Retina (tissue), 1 donor: ENCODE data around the gene TMEM35B.
"Not testable (repeated sequence)": the region's sequence is repeated elsewhere in the genome, so short reads cannot be mapped to it uniquely, and the experiment has no call there.

ENCODE experiments used
- DNase-seq: peaks from one replicate; pipeline ENCODE4 v3.0.0-alpha.2; 2016

TMEM35B gene

DNA sequence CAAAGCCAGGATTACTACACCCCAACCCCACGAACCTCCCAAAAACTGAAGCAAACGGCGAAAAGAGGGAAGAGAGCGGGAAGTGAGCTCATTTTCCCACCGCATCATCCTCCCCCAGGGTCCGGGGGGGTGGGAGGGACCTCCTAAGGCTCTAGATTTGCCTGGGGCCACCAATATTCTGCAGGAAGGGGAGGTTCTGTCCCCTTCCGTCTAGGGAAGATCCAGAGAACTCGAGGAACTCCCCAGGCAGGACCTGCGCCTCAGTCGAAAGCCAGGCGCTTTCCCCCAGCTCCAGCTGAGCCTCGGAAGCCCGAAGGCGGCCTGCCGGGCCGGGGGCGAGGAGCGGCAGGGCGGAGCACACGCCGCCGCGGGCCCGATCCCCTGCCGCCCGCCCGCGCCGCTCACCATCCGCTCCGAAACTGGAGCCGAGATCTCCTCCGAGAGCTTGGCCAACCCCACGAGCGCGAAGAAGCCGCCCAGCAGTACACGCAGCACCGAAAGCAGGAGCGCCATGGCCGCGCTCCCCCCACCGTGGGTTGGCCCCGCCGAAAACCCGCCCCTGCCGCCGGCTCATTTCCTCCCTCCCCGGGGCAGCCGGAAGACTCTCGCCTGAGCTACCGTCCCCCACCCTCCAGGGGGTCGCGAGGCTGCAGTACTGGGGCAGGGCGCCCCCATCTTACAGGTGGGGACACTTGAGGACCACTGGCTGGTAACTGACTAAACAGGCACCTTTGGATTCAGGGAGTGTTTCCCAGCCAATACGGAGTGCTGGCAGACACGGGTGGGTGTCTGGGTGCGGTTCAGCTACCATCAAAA, at the start of gene TMEM35B:
Gene TMEM35B (minus strand): TSS at position 555 of the 816 bp plus-strand sequence. CDS start 42 bp downstream, at position 513.
- DNase-seq, result peak; percentile 67

DNA sequence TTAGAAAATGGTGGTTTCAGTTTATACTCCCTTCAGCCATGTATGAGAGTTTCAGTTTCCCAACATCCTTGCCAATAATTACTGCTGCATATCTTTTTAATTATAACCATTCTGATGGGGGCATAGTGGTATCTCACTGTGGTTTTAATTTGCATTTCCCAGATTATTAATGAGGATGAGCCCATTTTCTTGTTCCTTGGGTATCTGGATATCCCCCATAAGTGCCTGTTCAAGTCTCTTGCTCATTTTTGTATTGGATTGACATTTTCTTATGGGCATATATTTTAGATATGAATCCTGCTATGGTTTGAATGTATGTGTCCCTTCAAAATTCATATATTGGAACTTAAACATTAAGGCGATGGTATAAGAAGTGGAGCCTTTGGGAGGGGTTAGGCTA, 48.2 kb upstream of the TMEM35B start:
- DNase-seq, result no peak

DNA sequence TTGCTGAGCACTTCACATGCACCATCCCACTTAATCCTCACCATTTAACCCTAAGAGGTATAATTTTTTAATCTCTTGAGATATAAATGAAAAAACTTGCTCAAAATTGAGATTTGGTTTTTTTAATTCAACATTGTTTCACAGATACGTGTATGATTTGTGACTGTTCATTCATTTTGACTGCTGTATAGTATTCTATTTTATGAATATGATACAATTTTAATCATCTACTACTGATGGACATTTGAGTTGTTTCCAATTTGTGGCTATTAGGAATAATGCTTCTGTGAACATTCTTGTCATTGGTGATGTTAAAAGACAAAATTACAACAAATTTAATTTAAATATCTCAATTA, 47.2 kb upstream of the TMEM35B start:
- DNase-seq, result no peak

DNA sequence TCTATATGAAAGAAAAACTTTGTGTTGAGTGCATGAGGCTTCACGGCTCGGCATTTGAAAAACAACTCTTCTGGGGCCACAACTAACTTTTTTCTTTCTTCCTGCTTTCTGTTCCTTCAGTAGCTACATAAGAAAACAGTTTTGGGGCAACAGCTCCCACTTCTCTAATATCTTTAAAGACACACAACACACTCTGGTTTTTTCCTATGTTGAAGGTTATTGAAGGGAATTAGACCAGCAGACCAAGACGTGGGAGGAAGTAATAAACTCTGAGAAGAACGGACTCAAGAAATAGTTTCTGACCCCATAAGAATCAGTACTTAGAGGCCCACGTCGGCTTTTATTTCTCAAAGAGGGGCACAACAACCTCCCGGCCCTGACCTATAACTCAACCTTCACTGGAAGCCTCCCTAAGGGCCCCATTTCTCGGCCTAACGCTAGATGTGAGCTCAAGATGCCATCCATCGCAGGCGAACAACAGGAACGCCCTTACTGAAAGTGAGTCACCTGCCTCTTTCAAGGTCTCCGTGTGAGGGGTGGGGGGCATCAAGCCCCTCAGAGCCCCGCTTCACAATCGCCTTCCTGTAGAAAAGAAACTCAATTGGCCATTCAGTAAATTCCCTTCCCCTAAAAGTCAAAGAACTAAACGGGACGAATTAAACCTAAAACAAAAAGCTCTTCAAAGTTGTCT, 45.8 kb upstream of the TMEM35B start:
- no peak for DNase-seq

DNA sequence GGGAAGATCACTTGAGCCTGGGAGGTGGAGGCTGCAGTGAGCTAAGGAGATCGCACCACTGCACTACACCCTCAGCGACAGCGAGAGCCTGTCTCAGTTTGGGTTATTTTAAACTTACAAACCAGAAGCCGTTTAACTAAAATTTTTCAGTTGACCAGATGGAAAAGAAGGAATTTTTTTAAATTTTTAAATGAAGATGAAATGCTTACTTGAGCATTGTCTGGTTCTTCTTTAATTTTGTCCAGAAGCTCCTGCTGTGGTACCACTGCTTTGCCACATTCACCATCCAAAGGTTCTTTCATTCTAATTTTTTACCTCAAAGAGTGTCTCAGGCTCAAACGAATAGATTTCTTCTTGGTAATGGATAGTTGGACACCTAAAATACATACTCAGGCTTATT, 45.2 kb upstream of the TMEM35B start:
- DNase-seq, result no peak

DNA sequence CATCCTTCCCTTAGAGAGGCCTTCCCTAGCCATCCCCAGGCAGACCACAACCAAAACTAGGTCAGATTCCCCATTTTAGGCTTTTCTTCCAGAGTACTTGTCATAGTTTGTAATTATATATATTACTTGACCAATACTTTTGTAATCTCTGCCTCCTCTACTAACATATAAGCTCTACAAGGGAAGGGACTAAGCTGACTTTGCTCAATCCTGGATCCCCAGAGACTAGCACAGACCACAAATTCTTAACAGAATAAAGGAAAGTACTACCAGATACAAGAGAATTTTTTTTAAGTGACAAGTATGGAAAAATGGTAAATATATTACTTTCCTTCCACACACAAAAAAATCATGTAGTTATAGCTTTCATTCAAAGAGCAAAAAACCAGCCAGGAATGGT, 44.6 kb upstream of the TMEM35B start:
- no peak for DNase-seq

DNA sequence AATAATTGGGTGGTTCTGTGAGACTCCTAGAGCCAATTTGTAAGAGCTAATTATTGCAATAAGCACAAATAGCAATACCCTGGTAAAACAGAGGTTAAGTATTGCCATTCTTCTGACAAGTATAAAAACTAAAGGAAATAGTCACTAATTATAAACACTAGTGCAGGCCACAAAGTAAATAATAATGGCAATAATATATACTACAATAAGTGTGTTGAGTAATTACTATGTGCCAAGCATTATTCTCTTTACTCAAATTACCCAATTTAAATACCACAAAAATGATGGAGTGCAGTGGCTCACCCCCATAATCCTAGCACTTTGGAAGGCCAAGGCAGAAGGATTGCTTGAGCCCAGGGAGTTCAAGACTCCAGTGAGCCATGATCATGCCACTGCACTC, 31.3 kb upstream of the TMEM35B start:
- DNase-seq, result no peak

DNA sequence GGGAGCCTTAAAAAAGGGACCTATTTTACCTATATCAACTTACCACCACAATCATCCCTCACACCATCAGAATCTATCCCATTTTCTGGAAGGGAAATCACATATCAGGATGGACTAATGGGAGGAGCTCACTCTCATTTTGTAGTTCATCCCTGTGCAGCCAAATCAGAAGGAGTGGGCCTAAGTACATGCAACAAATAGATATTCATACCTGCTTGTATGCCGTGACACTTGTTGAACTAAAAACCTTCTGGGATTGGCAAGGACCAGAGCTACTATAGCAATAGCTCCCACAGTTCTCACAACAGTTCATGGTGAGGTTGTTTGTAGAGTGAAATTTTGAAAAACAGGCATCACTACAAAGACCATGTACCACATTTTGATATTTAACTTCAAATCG, 29.3 kb upstream of the TMEM35B start:
- no peak for DNase-seq

DNA sequence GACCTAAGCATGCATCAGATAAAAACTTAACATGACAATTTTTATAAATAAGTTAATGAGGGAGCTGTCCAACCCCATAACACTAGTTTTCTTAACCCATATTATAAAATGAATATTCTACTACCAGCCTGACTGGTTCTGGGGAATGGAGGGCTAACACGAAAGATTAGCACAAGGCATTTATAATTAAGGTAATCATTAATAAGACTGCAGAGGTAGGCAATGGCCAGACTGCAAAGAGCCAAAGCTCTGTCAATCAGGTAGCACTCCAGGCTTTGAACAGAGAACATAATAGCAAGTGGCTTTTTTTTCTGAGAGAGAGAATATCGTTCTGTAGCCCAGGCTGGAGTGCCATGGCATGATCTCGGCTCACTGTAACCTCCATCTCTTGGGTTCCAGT, 20.6 kb upstream of the TMEM35B start:
- no peak for DNase-seq

DNA sequence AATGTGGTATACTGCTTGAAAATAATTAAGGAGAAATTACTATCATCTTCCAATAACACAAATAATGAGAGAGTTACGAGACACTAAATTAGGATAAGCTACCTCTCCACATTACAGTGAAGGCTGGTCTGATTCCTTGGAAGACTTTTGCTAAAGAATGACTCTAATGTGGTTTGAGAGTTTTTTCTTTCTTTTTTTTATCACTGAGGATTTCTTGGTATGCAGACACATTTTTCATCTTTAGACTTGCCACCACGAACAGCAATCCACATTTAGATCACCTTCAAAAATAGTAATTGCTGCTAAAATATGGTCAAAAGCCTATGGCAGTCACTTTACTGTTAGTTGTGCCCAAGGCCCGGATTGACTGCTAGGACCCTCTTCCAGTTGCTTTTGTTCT, 16.6 kb upstream of the TMEM35B start:
- no peak for DNase-seq

DNA sequence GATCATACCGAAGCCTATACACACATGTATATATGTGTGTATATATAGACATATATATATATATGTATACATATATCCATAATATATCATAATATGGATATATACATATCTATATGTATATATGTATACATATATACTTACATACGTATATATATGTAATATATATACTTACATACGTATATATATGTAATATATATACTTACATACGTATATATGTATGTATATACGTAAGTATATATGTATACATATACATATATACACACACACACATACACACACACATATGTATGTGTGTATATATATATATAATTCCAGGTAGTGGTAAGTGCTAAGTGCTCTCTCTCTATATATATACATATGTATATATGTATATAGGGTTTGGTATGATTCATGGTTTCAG, 9.7 kb upstream of the TMEM35B start:
- DNase-seq, result no peak

DNA sequence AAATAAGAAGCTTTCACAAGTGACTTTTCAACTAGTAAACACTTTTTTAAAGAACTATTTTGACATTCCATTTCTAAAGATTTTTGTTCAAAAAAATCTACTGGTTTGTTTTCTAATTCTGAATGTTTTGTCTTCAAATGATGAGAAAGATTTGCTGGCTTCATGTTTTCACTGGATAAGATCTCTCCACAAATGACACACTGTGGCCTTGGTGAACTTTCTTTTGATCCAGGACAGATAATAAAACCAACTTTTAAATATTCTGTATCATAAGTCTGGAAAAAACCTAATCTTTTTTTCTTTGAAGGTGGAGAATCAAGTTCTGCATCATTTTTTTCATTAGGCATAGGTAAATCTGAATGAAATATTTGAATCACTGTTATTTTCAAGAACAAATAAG, 3.4 kb upstream of the TMEM35B start:
- no peak for DNase-seq

DNA sequence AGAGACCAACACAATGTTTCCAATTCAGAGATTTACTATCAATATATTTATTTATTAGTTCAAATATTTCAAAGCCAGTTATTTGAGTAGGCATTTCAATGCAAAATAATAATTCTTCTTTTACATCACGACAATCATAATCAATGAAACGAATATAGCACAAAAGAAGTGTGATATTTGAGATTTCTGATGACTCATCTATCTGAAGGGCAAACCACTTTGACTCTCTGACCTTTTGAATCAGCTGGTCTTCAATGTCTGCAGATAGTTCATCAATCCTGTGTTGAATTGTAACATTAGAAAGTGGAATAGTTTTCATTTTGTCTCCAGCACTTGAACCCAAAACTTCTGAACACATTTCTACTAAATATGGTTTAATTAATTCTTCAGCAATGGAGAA, 3.0 kb upstream of the TMEM35B start:
- no peak for DNase-seq

DNA sequence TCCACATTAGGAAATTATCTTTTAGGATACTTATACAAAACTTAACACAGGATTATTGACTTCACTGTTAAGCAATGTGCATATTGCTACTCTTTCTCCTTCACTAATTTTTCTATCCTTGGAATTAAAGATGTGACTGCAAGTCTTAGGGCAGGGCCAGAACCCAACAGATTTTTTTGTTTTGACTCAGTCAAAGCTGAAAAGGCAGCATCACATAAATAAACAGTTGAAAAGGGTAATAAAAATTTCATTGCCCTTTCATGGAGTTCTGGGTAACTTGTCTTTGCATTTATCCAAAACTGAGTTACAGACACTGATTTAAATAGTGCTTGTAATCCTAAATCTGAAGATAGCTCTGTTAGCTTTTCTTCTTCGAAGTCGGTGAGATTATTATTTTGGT, 1.9 kb upstream of the TMEM35B start:
- DNase-seq, result no peak

DNA sequence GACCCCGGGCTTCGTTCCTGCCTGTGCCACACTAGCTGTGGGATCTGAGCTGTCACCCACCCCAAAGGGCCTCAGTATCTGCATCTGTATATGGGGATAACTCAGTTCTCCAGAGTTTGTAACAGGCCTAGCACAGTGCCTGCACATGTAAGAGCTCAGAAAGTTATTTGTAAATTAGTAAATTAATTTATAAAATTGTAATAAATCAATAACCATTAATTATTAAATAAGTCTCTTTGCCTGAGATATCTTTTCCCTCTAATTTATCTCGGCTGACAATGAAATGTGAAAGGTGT, 410 bp upstream of the TMEM35B start:
- DNase-seq, result not testable (repeated sequence)

DNA sequence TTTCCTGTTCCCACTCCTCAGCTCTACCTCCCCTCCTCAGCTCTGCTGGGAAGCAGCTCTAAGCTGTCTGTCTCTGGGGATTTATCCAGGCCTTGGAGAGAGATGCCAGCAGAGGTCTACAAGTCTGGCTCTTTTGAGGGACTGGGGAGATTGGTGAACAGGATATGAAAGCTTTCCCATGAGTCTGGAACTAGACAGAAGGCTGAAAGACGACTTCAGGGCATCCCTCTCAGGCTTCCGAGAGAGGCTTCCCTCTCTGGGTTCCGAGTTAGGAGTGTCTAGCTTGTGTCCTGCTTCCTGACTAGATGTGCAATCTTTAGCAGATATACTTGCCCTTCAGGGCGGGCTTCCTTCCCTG, 733 bp downstream of the TMEM35B start:
- DNase-seq, result peak; percentile 44

DNA sequence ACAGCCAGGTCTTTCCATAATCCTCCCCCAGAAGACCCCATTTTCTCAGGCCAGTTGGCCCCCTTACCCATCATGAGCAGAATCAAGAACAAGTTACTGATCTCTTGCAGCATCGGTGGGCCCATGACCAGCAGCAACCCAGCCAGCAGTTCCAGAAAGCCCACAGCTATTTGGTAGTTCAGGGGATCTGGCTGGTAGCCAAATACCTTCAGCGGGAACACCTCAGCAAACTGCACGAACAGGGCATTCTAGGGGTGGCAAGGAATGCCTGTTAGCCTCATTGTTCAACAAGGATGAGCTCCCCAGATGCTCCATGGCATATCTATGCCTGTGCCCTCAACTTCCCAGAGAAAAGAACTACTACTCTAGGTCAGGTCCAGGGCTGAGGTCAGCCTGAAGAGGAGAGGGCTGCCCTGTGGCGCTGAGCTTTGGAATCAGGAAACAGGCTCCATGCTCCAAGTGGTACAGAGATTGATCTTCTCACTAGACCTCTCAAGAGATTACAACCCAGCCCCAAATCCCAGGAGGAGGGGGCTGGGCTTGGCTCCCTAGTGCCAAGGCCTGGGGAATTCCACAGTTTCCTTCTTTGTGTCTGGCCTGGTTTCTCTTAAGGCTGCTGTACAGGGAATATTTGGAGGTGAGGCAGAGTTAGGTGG, 1.3 kb downstream of the TMEM35B start:
- no peak for DNase-seq

DNA sequence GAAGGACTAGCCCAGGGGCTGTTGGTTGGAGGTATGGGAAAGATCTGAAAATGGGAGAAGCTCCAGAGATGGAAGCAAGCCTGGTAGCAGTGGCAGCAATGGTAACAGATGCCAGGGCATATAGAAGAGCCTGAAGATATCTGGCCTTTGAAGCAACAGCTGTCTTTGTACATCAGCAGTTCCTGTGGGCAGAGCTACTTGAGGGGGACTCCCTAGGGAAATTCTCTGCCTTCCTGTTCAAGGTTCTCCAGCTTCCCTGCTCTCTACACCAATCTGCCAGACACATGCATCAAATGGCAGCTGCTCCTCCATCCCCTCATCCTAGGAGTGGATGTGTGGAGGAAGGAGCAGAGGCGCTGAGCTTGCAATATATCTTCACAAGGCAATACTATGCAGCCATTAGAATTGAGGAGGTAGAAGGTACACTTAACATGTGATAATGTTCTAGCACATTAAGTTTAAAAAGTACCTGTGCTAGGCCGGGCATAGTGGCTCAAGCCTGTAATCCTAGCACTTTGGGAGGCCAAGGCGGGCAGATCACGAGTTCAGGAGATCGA, 2.2 kb downstream of the TMEM35B start:
- no peak for DNase-seq

DNA sequence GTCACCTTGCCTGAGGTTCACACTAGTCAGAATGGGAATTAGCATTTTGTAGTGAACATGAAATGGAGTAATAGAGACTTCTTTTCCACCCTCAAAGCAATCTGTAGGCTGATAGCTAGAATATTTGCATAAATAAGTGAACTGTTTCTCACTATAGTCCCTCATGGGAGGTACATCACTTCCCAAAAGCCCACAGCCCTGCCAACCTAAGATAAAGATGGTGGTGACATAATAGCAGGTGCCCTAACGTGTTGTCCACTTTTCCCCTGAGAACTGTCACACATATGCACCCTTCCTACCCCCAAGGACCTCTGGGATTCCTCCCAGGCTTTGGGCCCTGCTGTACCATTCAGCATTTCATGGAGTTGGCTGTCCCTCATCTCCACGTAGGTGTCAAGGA, 4.4 kb downstream of the TMEM35B start:
- DNase-seq, result no peak

DNA sequence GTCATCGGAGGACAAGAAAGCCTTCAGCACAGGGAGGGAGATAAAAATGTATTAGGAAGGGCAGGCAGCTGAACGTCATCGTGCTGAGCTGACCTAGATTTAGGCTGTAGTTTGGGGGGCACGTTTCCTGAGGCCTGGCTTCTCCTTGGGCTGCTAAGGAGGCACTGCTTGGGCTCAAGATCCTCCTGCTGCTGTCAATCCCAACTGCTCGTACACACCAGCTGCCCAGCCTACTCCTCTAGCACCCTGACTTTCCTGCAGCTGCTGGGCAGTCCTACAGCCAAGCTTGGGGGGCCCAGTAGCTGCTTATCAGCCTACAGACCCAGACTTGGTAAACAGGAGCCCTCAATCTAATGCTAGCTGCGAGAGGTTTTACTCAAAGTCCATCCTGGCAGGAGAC, 6.2 kb downstream of the TMEM35B start:
- no peak for DNase-seq

DNA sequence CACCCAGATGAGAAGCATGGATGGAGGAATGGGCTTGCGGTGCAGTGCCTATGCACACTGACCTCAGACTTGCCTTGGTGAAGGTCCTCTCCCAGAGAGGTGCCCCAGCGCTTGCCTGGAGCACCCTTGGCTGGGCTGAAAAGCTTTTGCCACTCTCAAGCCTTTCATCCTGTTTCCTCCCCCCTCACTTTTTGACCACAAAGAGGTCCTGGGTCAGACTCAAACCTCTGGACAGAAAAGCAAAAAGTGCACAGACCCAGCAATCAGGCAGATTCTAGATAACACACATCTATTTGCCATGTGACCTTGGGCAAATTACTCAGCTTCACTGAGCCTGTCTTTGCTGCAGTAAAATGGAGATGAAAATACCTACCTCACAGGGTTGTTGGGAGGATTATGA, 7.3 kb downstream of the TMEM35B start:
- DNase-seq, result no peak

DNA sequence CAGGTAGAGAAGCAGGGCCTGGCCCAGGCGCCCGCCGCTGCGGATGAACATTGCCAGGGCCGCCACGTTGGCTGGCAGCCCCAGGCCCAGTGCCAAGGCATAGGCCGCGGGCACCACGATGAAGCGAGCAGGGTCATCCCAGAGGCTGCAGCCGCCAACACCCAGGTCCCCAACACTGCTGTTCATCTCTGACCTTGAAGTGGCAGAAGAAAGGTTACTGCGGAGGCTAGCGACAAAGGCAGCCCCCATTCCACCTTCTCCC, 8.0 kb downstream of the TMEM35B start:
- DNase-seq, result no peak

DNA sequence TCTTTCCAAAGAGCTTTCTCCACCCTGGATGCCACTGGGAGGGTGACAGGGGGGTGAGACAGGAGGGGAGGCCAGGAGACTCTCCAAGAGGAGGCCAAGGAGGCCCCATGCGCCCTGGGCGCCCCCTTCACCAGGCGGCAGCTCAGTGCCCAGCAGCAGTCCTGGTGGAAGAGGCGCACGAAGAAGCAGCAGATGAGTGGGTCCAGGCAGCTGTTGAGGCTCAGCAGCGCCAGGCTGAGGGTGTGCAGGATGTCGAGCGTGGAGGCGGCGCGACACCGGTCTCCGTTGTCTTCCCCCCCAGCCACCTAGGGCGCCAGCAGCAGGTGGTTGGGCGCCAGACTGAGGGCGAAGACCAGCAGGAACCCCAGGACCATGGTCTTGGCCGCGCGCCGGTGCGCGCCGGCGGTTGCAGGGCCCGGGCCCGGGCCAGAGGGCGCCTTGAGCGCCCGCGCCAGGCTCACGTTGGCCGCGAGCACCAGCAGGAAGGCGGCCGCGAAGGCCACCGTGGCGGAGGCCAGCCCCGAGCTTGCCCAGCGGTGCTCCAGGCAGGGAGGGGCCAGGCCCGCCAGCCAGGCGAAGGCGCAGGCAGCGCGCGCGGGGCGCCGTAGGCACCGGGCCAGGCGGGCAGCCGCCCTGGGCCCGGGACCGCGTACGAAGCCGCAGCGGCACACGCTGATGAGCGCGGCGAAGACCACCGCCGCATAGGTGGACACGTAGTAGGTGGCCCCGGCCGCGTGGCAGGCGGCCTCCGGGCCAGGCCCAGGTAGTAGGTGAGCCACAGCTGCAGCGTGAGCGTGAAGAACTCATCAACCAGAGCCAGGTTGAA, 8.6 kb downstream of the TMEM35B start:
- DNase-seq, result no peak

DNA sequence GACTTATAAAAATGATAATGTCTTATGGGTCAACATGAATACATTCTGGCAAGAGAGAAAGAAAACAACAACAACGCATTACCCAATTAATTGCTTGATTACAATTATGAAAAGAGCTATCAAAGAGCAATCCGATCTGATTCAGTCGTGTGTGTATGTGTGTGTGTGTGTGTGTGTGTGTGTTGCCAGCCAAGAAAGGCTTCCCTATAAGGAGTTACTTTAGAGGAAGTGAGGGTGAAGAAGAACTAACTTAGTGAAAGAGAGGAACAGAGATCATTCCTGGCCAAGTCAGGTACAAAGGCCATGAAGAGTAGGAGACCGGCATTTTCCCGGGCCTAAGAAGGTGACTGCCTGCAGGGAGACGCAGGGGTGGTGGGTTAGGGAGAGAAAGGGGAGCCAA, 9.4 kb downstream of the TMEM35B start:
- DNase-seq, result no peak
